Gastroesophageal sphincter (tissue), 4 donors: ENCODE data around the gene C1orf174. TPM values are rescaled to one million over a fixed set of nuclear protein-coding genes. Genes with fewer than 3 reads are reported as not detected.

Experiments used
- ATAC-seq: fragments of 150-250 bp; one replicate; pipeline ENCODE4 v1.9.1; 2016; ENCODE audit warnings: mild to moderate bottlenecking, moderate library complexity
- H3K27ac ChIP-seq, 4 donors: fragments of 200-600 bp; sonication (generic) in 3 of 4; 1 replicate in 3 of 4; 2 replicates in 1 of 4; pipeline ENCODE4 v1.5.1; 2016 to 2019
- H3K27me3 ChIP-seq: fragments of 200-600 bp; sonication (generic); one replicate; pipeline ENCODE4 v1.5.1; 2019
- H3K36me3 ChIP-seq, 2 donors: fragments of 200-600 bp; sonication (generic); one replicate each; pipeline ENCODE4 v1.5.1; 2019; ENCODE audit warnings: control low read depth in 1 of 2
- H3K4me1 ChIP-seq, 3 donors: fragments of 200-600 bp; sonication (generic); 1 replicate in 2 of 3; 2 replicates in 1 of 3; pipeline ENCODE4 v1.5.1; 2016 to 2019; ENCODE audit warnings: control low read depth in 2 of 3
- H3K4me3 ChIP-seq, 2 donors: fragments of 200-600 bp; sonication (generic); one replicate each; pipeline ENCODE4 v1.5.1; 2019; ENCODE audit warnings: mild to moderate bottlenecking in 1 of 2, moderate library complexity in 1 of 2
- H3K9me3 ChIP-seq, 3 donors: fragments of 200-600 bp; sonication (generic); one replicate each; pipeline ENCODE4 v1.5.1; 2017 to 2019; ENCODE audit warnings: control low read depth in 2 of 3
- EP300 ChIP-seq: sonication (generic); formaldehyde crosslinking; IDR thresholded peaks from one replicate; pipeline ENCODE4 v1.6.1; 2017; ENCODE audit warnings: antibody characterized with exemption, mild to moderate bottlenecking
- POLR2A ChIP-seq, 2 donors: fragments of 450-650 bp; IDR thresholded peaks; one replicate each; pipeline ENCODE4 v1.6.1; 2017; ENCODE audit warnings: antibody characterized with exemption in 2 of 2, mild to moderate bottlenecking in 2 of 2, moderate library complexity in 1 of 2
- POLR2AphosphoS5 ChIP-seq: sonication (generic); formaldehyde crosslinking; IDR thresholded peaks from one replicate; pipeline ENCODE4 v1.6.1; 2017; ENCODE audit warnings: antibody characterized with exemption
- WGBS, 2 donors: methylation state at CpG; one replicate each; pipeline ENCODE4 v1.1.5; 2018; ENCODE audit warnings: low coverage in 1 of 2; 5-methylcytosine and 5-hydroxymethylcytosine counted together
- total RNA-seq, 4 donors: library from RNA; depleted of rRNA; stranded (reverse); fragments of >200 nt; gene quantifications; one replicate each; pipeline ENCODE4 v1.1.0, GENCODE V29; 2016
- TF ChIP-seq, protein P1 (sequence below), 4 experiments: fragments of 200-600 bp in 2 of 4; fragments of 450-650 bp in 2 of 4; sonication (generic) in 1 of 4; IDR thresholded peaks; one replicate each; pipeline ENCODE4 v1.5.1; 2017 to 2019; ENCODE audit warnings: antibody characterized with exemption in 4 of 4, mild to moderate bottlenecking in 2 of 4, moderate library complexity in 2 of 4

The C1orf174 gene
- total RNA-seq, 4 donors from 2014 or later, result 16.4 to 35.3 (median 26.7) TPM

DNA sequence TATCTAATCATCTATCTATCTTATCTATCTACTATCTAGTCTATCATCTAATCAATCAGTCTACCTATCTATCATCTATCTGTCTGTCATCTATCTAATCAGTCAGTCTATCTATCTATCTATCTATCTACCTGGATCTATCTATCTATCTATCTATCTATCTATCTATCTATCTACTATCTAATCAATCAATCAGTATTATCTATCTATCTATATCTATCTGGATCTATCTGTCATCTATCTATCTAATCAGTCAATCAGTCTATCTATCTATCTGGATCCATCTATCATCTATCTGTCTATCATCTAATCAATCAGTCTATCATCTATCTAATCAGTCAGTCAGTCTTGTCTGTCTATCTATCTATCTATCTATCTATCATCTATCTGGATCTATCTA lies 26.9 kb upstream of the C1orf174 start:
- H3K27me3 ChIP-seq, result peaks cover 59% of the 10 kb centered on the region
- no peak for ATAC-seq
- H3K36me3 ChIP-seq, result no peaks in the 10 kb centered on the region
- no peaks in the 10 kb centered on the region for H3K9me3 ChIP-seq
- H3K4me3 ChIP-seq, result no peak overlapping the region
- TF ChIP-seq, protein P1, sequence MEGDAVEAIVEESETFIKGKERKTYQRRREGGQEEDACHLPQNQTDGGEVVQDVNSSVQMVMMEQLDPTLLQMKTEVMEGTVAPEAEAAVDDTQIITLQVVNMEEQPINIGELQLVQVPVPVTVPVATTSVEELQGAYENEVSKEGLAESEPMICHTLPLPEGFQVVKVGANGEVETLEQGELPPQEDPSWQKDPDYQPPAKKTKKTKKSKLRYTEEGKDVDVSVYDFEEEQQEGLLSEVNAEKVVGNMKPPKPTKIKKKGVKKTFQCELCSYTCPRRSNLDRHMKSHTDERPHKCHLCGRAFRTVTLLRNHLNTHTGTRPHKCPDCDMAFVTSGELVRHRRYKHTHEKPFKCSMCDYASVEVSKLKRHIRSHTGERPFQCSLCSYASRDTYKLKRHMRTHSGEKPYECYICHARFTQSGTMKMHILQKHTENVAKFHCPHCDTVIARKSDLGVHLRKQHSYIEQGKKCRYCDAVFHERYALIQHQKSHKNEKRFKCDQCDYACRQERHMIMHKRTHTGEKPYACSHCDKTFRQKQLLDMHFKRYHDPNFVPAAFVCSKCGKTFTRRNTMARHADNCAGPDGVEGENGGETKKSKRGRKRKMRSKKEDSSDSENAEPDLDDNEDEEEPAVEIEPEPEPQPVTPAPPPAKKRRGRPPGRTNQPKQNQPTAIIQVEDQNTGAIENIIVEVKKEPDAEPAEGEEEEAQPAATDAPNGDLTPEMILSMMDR (IDR thresholded peaks at IDR 0.05), result no peak
- no peak for TF ChIP-seq POLR2A (IDR thresholded peaks at IDR 0.05)
- no peak for TF ChIP-seq POLR2AphosphoS5
- TF ChIP-seq EP300, result no peak
- H3K27ac ChIP-seq, result no peak overlapping the region
- no peaks in the 10 kb centered on the region for H3K4me1 ChIP-seq

DNA sequence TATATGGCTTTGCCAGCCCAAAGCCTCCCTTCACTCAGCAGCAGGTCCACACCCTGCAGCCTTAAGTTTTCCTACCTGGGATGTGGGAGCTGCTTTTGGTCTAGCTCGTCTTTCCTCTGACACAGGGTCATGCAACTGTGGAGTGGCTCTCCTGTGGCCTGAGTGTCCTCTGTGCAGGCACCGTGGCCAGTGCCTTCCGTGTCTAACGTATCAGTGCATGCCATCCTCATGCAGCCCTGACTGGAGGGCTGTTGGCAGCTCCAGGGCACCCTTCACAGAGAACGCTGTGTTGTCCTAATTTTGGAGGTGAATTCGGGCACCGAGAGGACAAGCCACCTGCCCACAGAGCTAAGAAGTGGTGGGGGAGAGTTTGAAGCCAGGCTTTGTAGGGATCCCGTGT lies 25.7 kb upstream of the C1orf174 start:
- ATAC-seq, result no peak
- no peak overlapping the region for H3K27ac ChIP-seq
- H3K36me3 ChIP-seq, result no peaks in the 10 kb centered on the region
- no peak overlapping the region for H3K4me3 ChIP-seq
- H3K4me1 ChIP-seq, result no peaks in the 10 kb centered on the region
- H3K9me3 ChIP-seq, result no peaks in the 10 kb centered on the region
- H3K27me3 ChIP-seq, result peaks cover 54% of the 10 kb centered on the region
- 81% methylated on average over 4 of the region's 8 CpGs; no CpG with 5 or more reads in 1 of the 2 donors for WGBS, 2 donors
- TF ChIP-seq EP300 (no peak), POLR2A (IDR thresholded peaks at IDR 0.05) (no peak), POLR2AphosphoS5 (no peak)
- TF ChIP-seq, protein P1 (IDR thresholded peaks at IDR 0.05), result no peak

DNA sequence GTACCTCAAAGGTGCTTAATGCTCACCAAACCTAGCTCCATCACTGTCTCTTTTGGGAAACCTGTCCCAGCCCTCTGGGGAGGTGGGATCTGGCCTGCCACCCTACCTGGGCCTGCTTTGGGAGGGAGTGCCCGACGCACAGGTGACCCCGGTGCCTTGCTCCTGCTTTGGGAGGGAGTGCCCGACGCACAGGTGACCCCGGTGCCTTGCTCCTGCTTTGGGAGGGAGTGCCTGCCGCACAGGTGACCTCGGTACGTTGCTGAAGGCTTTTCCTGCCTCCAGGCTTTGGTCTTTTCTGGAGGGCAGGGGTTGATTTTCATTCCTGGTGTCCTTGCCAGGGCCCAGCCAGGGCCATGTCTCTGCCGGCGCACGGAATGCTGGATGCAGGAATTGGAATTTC lies 25.2 kb upstream of the C1orf174 start:
- WGBS, 2 donors, result no CpG with 5 or more reads among the region's 12 CpGs

DNA sequence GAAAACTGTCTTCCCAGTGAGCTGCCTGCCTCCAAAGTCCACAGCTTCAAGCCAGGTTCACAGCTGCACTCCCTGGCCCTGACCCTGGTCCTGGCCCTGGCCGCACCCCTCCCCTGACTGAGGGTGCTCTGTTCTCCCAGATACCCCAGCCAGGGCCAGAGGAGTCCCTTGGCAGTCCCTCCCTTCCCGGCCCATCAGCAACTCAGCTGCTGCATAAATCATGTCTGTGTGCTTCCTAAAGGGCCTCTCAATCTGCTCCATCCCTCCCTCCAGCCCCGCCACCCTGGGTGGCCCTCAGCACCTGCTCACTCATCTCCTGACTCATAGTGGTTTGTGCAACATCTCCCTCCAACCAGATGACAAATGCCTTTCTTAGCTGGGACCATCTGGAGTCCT lies 24.8 kb upstream of the C1orf174 start:
- no peak for ATAC-seq
- H3K4me3 ChIP-seq, result no peak overlapping the region
- no peaks in the 10 kb centered on the region for H3K4me1 ChIP-seq
- 49 to 53% methylated on average over 2 of the region's 3 CpGs for WGBS, 2 donors
- H3K27ac ChIP-seq, result no peak overlapping the region
- peaks cover 55% of the 10 kb centered on the region for H3K27me3 ChIP-seq
- H3K9me3 ChIP-seq, result no peaks in the 10 kb centered on the region
- no peaks in the 10 kb centered on the region for H3K36me3 ChIP-seq
- TF ChIP-seq, protein P1 (IDR thresholded peaks at IDR 0.05), result no peak
- TF ChIP-seq EP300, result no peak
- TF ChIP-seq POLR2A (IDR thresholded peaks at IDR 0.05), result no peak
- TF ChIP-seq POLR2AphosphoS5, result no peak

More for the DNA sequence above, 25.2 kb upstream of the C1orf174 start:
- no peaks in the 10 kb centered on the region for H3K4me1 ChIP-seq
- no peaks in the 10 kb centered on the region for H3K36me3 ChIP-seq
- H3K27me3 ChIP-seq, result peaks cover 54% of the 10 kb centered on the region
- TF ChIP-seq, protein P1 (IDR thresholded peaks at IDR 0.05), result no peak
- TF ChIP-seq POLR2AphosphoS5 (no peak), EP300 (no peak), POLR2A (IDR thresholded peaks at IDR 0.05) (no peak)
- no peak overlapping the region for H3K4me3 ChIP-seq
- no peak for ATAC-seq
- no peak overlapping the region for H3K27ac ChIP-seq
- no peaks in the 10 kb centered on the region for H3K9me3 ChIP-seq

DNA sequence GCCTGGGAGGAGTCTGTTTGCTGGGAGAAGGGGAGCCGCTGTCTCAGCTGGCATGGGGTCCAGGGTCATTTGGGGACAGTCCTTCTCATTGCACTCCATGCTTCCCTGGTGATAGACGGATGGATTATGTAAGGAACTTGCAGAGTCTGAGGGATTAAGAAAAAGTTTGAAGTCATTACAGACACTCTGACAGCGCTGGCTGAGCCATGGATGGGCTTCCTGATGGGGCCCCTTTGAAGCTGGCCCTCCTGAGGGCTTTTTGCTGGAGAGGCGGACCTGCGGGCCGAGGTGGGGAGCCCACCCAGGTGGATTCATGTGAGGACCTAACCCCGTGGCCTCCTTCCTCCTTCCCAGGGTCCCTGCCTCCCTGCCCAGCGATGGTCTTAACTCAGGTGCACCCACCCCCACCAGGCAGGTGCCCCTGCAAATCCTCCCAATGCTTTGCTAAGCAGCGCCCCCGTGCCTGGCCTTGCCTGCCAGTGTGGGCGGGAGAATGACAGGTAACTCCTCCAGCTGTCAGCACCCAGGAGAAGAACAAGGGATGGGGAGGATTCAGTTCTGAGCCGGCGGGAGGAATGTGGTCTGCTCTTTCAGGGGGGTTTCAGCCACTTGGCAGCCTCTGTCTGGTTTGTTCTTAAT lies 24.2 kb upstream of the C1orf174 start:
- TF ChIP-seq POLR2A (IDR thresholded peaks at IDR 0.05) (no peak), EP300 (no peak), POLR2AphosphoS5 (no peak)
- TF ChIP-seq, protein P1 (IDR thresholded peaks at IDR 0.05), result no peak
- H3K36me3 ChIP-seq, result no peaks in the 10 kb centered on the region
- peaks cover 60% of the 10 kb centered on the region for H3K27me3 ChIP-seq
- WGBS, 2 donors, result 46% methylated on average over 4 of the region's 13 CpGs; no CpG with 5 or more reads in 1 of the 2 donors
- no peak overlapping the region for H3K27ac ChIP-seq
- no peaks in the 10 kb centered on the region for H3K9me3 ChIP-seq
- no peak for ATAC-seq
- no peak overlapping the region for H3K4me3 ChIP-seq
- H3K4me1 ChIP-seq, result no peaks in the 10 kb centered on the region
